B cell (primary cell): ENCODE data around the gene ZCWPW2. TPM values are rescaled to one million over a fixed set of nuclear protein-coding genes. Genes with fewer than 3 reads are reported as not detected.

Experiments
- ATAC-seq: fragments of 200-7000 bp; cut with Tn5 transposase; one replicate; pipeline ENCODE4 v1.10.0; 2021; ENCODE audit warnings: low read depth, mild to moderate bottlenecking, moderate number of reproducible peaks, moderate library complexity
- CTCF ChIA-PET: fragments of 350-600 bp; sonication (Branson Sonifier 250); formaldehyde crosslinking; loops from one replicate; lab custom pipeline; 2021; ENCODE audit warnings: antibody characterized with exemption, inconsistent platforms; lab: Charles Lee
- POLR2A ChIA-PET: fragments of 350-600 bp; sonication (Branson Sonifier 250); formaldehyde crosslinking; loops from one replicate; lab custom pipeline; 2021; ENCODE audit warnings: antibody characterized with exemption; lab: Charles Lee
- DNase-seq: peaks from one replicate; pipeline ENCODE4 v3.0.0; 2013
- H2AFZ ChIP-seq: 2 replicates; pipeline ENCODE4 v1.6.1; 2012; ENCODE audit warnings: mild to moderate bottlenecking, low read depth, low read length; ENCODE audit not compliant: insufficient read depth, poor library complexity, severe bottlenecking
- H3K27ac ChIP-seq, 2 donors: 1 replicate in 1 of 2; 2 replicates in 1 of 2; pipeline ENCODE4 v1.5.1; 2012 to 2013; ENCODE audit warnings: low read length in 2 of 2, mild to moderate bottlenecking in 2 of 2, moderate library complexity in 1 of 2
- H3K27me3 ChIP-seq, 4 experiments: fragments of 200-600 bp in 1 of 4; sonication (generic) in 1 of 4; replicated peaks in 1 of 4; 1 replicate in 2 of 4; 2 replicates in 2 of 4; pipeline versions ENCODE4 v1.6.1 to v1.7.0; 2013 to 2016; ENCODE audit warnings: low read length in 3 of 4, mild to moderate bottlenecking in 2 of 4, mixed read lengths in 1 of 4, moderate library complexity in 1 of 4; ENCODE audit not compliant: insufficient read depth in 4 of 4, control insufficient read depth in 3 of 4; ENCODE audit errors: control extremely low read depth in 1 of 4
- H3K36me3 ChIP-seq, 2 experiments: replicated peaks in 1 of 2; 1 replicate in 1 of 2; 2 replicates in 1 of 2; pipeline versions ENCODE4 v1.6.1 to v1.7.1; 2013; ENCODE audit warnings: low read length in 1 of 2; ENCODE audit not compliant: insufficient read depth in 2 of 2, control insufficient read depth in 1 of 2; ENCODE audit errors: control extremely low read depth in 1 of 2, extremely low read depth in 1 of 2
- H3K4me1 ChIP-seq, 2 donors: fragments of 200-600 bp in 1 of 2; sonication (generic) in 1 of 2; 1 replicate in 1 of 2; 2 replicates in 1 of 2; pipeline versions ENCODE4 v1.5.1 to v1.6.1; 2013 to 2017; ENCODE audit warnings: low read length in 2 of 2; ENCODE audit not compliant: control insufficient read depth in 2 of 2, insufficient read depth in 2 of 2
- H3K4me2 ChIP-seq: replicated peaks from 2 replicates; pipeline ENCODE3; 2012; ENCODE audit warnings: mild to moderate bottlenecking, low read depth, low read length; ENCODE audit not compliant: poor library complexity, severe bottlenecking
- H3K4me3 ChIP-seq, 5 experiments: fragments of 200-600 bp in 1 of 5; sonication (generic) in 1 of 5; 1 replicate in 3 of 5; 2 replicates in 2 of 5; pipeline versions ENCODE4 v1.5.1 to v1.7.0; 2011 to 2016; ENCODE audit warnings: low read length in 4 of 5, mild to moderate bottlenecking in 4 of 5, low read depth in 2 of 5, control low read depth in 1 of 5, moderate library complexity in 1 of 5; ENCODE audit not compliant: insufficient read depth in 1 of 5; ENCODE audit errors: control extremely low read depth in 1 of 5, extremely low read depth in 1 of 5
- H3K79me2 ChIP-seq: fragments of 200-600 bp; sonication (generic); one replicate; pipeline ENCODE4 v1.6.0; 2016; ENCODE audit warnings: low read length; ENCODE audit not compliant: control insufficient read depth, insufficient read depth
- H3K9ac ChIP-seq: fragments of 200-600 bp; sonication (generic); 2 replicates; pipeline ENCODE4 v1.6.1; 2017; ENCODE audit warnings: mild to moderate bottlenecking, low read length, moderate library complexity
- H3K9me3 ChIP-seq, 3 donors: one replicate each; pipeline versions ENCODE4 v1.6.1 to v1.7.1; 2013; ENCODE audit warnings: low read length in 2 of 3; ENCODE audit not compliant: control insufficient read depth in 2 of 3, insufficient read depth in 1 of 3; ENCODE audit errors: control extremely low read depth in 1 of 3
- H4K20me1 ChIP-seq: 2 replicates; pipeline ENCODE4 v1.6.0; 2012; ENCODE audit warnings: mild to moderate bottlenecking, low read length; ENCODE audit not compliant: insufficient read depth, control insufficient read depth, poor library complexity, severe bottlenecking
- H3K27ac Mint-ChIP-seq: one replicate; pipeline ENCODE4 v1.8.0; 2021; ENCODE audit warnings: mixed read lengths
- H3K27me3 Mint-ChIP-seq: one replicate; pipeline ENCODE4 v1.8.0; 2021; ENCODE audit warnings: mixed read lengths
- H3K4me1 Mint-ChIP-seq: one replicate; pipeline ENCODE4 v1.8.0; 2021; ENCODE audit warnings: mixed read lengths
- H3K4me3 Mint-ChIP-seq: one replicate; pipeline ENCODE4 v1.8.0; 2021; ENCODE audit warnings: mixed read lengths
- H3K9me3 Mint-ChIP-seq: one replicate; pipeline ENCODE4 v1.8.0; 2022; ENCODE audit warnings: mixed read lengths; ENCODE audit not compliant: insufficient read depth
- EZH2 ChIP-seq: IDR thresholded peaks from 2 replicates; pipeline ENCODE4 v1.6.1; 2012; ENCODE audit warnings: borderline replicate concordance, low read depth, mild to moderate bottlenecking, moderate library complexity, low read length; ENCODE audit not compliant: insufficient read depth, poor library complexity, severe bottlenecking
- WGBS: methylation state at CpG from one replicate; pipeline ENCODE4 v1.1.5; 2013; ENCODE audit warnings: missing lambda C conversion rate; ENCODE audit not compliant: insufficient coverage; 5-methylcytosine and 5-hydroxymethylcytosine counted together
- intact Hi-C: fragments of 100-400 bp; cut with micrococcal nuclease; formaldehyde crosslinking; loops from one replicate; pipeline ENCODE4 v1.10.0; 2022
- polyA plus RNA-seq: library from polyadenylated mRNA; depleted of rRNA; stranded (reverse); fragments of >200 nt; gene quantifications from 2 replicates; pipeline ENCODE4 v1.2.3, GENCODE V29; 2012
- total RNA-seq, 2 donors: library from RNA; stranded (reverse); fragments of 120-200 nt in 1 of 2; gene quantifications; 1 replicate in 1 of 2; 2 replicates in 1 of 2; pipeline versions ENCODE4 v1.2.3 to v1.2.4, GENCODE V29; 2013 to 2022
- TF ChIP-seq, protein P1 (sequence below): fragments of 200-600 bp; IDR thresholded peaks from one replicate; pipeline ENCODE4 v1.8.0; 2022; ENCODE audit warnings: antibody characterized with exemption, mild to moderate bottlenecking

Gene ZCWPW2
- total and polyA plus RNA-seq, 2 donors (not counting 1 experiment from before 2014, with no cell fraction given) = not detected

DNA sequence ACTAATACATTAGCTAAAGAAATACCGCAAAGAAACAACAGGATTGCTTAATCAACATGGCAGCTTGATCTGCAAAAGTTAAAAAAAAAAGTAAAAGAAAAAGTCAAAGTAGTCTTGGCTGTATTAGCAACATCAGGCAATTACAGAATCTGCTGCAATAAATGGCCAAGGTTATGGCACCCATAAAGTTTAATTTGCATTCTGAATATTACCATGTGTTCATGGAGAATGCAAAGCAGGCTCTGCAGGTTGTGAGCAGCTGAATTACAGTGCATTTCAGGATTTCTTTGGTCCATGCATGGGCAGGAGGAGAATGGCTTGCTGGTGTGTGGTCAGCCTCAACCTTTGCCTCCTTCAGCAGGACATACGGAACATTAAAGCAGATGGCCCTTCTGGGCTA is 199.2 kb downstream of the ZCWPW2 start:
- H3K27me3 Mint-ChIP-seq = no peaks in the 10 kb centered on the region
- Histone ChIP-seq H3K36me3 (no peaks in the 10 kb centered on the region), H2AFZ (no peak overlapping the region), H3K4me1 (no peaks in the 10 kb centered on the region), H3K79me2 (no peaks in the 10 kb centered on the region), H4K20me1 (no peaks in the 10 kb centered on the region), H3K9ac (no peak overlapping the region), H3K27me3 (no peaks in the 10 kb centered on the region), H3K4me2 (no peak overlapping the region), H3K4me3 (no peak overlapping the region), H3K27ac (no peak overlapping the region), H3K9me3 (no peaks in the 10 kb centered on the region)
- DNase-seq = no peak
- intact Hi-C loops = no loop called here
- H3K9me3 Mint-ChIP-seq = peaks cover 5% of the 10 kb centered on the region
- POLR2A ChIA-PET = no interaction called here
- WGBS = 100% methylated on average over 1 of the region's 2 CpGs
- no peaks in the 10 kb centered on the region for H3K4me1 Mint-ChIP-seq
- no peak overlapping the region for H3K27ac Mint-ChIP-seq
- H3K4me3 Mint-ChIP-seq = no peak overlapping the region
- no peak for ATAC-seq
- TF ChIP-seq, protein P1, sequence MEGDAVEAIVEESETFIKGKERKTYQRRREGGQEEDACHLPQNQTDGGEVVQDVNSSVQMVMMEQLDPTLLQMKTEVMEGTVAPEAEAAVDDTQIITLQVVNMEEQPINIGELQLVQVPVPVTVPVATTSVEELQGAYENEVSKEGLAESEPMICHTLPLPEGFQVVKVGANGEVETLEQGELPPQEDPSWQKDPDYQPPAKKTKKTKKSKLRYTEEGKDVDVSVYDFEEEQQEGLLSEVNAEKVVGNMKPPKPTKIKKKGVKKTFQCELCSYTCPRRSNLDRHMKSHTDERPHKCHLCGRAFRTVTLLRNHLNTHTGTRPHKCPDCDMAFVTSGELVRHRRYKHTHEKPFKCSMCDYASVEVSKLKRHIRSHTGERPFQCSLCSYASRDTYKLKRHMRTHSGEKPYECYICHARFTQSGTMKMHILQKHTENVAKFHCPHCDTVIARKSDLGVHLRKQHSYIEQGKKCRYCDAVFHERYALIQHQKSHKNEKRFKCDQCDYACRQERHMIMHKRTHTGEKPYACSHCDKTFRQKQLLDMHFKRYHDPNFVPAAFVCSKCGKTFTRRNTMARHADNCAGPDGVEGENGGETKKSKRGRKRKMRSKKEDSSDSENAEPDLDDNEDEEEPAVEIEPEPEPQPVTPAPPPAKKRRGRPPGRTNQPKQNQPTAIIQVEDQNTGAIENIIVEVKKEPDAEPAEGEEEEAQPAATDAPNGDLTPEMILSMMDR = no peak
- CTCF ChIA-PET = no interaction called here

DNA sequence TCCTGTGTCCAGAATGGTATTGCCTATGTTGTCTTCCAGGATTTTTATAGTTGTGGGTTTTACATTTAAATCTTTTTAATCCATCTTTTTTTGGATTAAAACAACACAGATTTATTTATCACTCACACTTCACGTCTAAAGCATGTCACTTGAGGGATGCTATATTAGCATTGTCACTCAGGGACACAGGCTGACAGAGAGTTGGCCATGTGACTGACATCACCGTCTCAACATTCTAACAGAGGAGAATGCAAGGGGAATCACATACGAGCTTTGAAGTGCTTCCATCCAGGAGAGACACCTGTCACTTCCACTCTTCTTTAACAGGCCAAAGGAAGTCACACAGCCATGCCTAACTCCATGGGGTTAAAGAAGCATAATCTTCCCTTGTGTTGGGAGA is 204.7 kb downstream of the ZCWPW2 start:
- H3K79me2 ChIP-seq = no peaks in the 10 kb centered on the region
- H3K9me3 ChIP-seq = no peaks in the 10 kb centered on the region
- WGBS = 75% methylated on average over 2 of the region's 3 CpGs
- no peak for TF ChIP-seq EZH2
- TF ChIP-seq, protein P1 = no peak
- H4K20me1 ChIP-seq = no peaks in the 10 kb centered on the region
- H3K9me3 Mint-ChIP-seq = no peaks in the 10 kb centered on the region
- intact Hi-C loops = no loop called here
- POLR2A ChIA-PET = no interaction called here
- H3K27me3 Mint-ChIP-seq = no peaks in the 10 kb centered on the region
- H3K4me1 ChIP-seq = no peaks in the 10 kb centered on the region
- H3K4me2 ChIP-seq = no peak overlapping the region
- H3K27me3 ChIP-seq = no peaks in the 10 kb centered on the region
- no peak overlapping the region for H3K27ac Mint-ChIP-seq
- no peak overlapping the region for H3K27ac ChIP-seq
- no peaks in the 10 kb centered on the region for H3K4me1 Mint-ChIP-seq
- no peak overlapping the region for H3K9ac ChIP-seq
- H2AFZ ChIP-seq = no peak overlapping the region
- no peak for DNase-seq
- CTCF ChIA-PET = no interaction called here
- no peaks in the 10 kb centered on the region for H3K36me3 ChIP-seq
- no peak overlapping the region for H3K4me3 ChIP-seq
- no peak overlapping the region for H3K4me3 Mint-ChIP-seq
- ATAC-seq = no peak
